Panc1 (cell line): Measurements from ENCODE around the gene ASCC3. TPM values are rescaled to one million over a fixed set of nuclear protein-coding genes. Genes with fewer than 3 reads are reported as not detected.

Experiments
- ATAC-seq: fragments of 200-7000 bp; cut with Tn5 transposase; 2 replicates; pipeline ENCODE4 v1.9.1; 2020; ENCODE audit warnings: mild to moderate bottlenecking, moderate library complexity
- BruUV-seq: library from RNA; stranded (reverse); fragments of 400-500 nt; replicated peaks from 2 replicates; lab custom pipeline; 2021; lab: Mats Ljungman, UMichigan
- CTCF ChIA-PET: fragments of 300-600 bp; sonication (Branson Sonifier 250); formaldehyde crosslinking; loops from one replicate; lab custom pipeline; 2022; ENCODE audit warnings: antibody characterized with exemption; lab: Charles Lee
- POLR2A ChIA-PET: fragments of 300-600 bp; sonication (Branson Sonifier 250); formaldehyde crosslinking; loops from one replicate; lab custom pipeline; 2022; ENCODE audit warnings: antibody characterized with exemption; lab: Charles Lee
- DNase-seq: peaks from one replicate; pipeline ENCODE4 v3.0.0-alpha.2; 2010; ENCODE audit warnings: low read depth, low spot score
- H3K27ac ChIP-seq: 2 replicates; pipeline ENCODE4 v1.5.1; 2011; ENCODE audit warnings: mild to moderate bottlenecking, low read length, inconsistent platforms
- H3K27me3 ChIP-seq: fragments of 200-500 bp; sonication (Bioruptor generic); 2 replicates; pipeline ENCODE4 v1.6.0; 2014; ENCODE audit warnings: low read length, inconsistent platforms; ENCODE audit not compliant: control insufficient read depth, insufficient read depth
- H3K36me3 ChIP-seq: fragments of 200-500 bp; sonication (Bioruptor generic); 2 replicates; pipeline ENCODE4 v1.5.1; 2014; ENCODE audit warnings: inconsistent platforms, mild to moderate bottlenecking, low read length, moderate library complexity; ENCODE audit not compliant: control insufficient read depth, insufficient read depth
- H3K4me1 ChIP-seq: 2 replicates; pipeline ENCODE4 v1.5.1; 2011; ENCODE audit warnings: inconsistent platforms, mild to moderate bottlenecking, low read length, moderate library complexity; ENCODE audit not compliant: control insufficient read depth, insufficient read depth
- H3K4me3 ChIP-seq, 2 experiments: 2 replicates each; pipeline ENCODE4 v1.5.1; 2011 to 2012; ENCODE audit warnings: low read depth in 2 of 2, low read length in 2 of 2, mild to moderate bottlenecking in 2 of 2, inconsistent platforms in 1 of 2, moderate library complexity in 1 of 2
- H3K9me3 ChIP-seq: fragments of 200-500 bp; sonication (Bioruptor generic); 2 replicates; pipeline ENCODE4 v1.5.1; 2014; ENCODE audit warnings: low read depth, mild to moderate bottlenecking, inconsistent platforms, low read length, moderate library complexity; ENCODE audit not compliant: control insufficient read depth, insufficient read depth
- POLR2AphosphoS5 ChIP-seq: IDR thresholded peaks from 2 replicates; pipeline ENCODE4 v1.6.1; 2012; ENCODE audit warnings: mild to moderate bottlenecking, low read depth, low read length, moderate library complexity
- REST ChIP-seq, 2 experiments: IDR thresholded peaks; 2 replicates each; pipeline ENCODE4 v1.6.1; 2011 to 2012; ENCODE audit warnings: low read depth in 2 of 2, control low read depth in 1 of 2, low read length in 1 of 2, mild to moderate bottlenecking in 1 of 2, moderate library complexity in 1 of 2; ENCODE audit not compliant: insufficient read depth in 1 of 2
- SIN3A ChIP-seq: IDR thresholded peaks from 2 replicates; pipeline ENCODE4 v1.6.1; 2012; ENCODE audit warnings: low read depth, mild to moderate bottlenecking, low read length, moderate library complexity, borderline replicate concordance; ENCODE audit not compliant: insufficient read depth
- TCF7L2 ChIP-seq: IDR thresholded peaks from 2 replicates; pipeline ENCODE4 v1.6.1; 2011; ENCODE audit warnings: mild to moderate bottlenecking, low read depth, low read length, inconsistent platforms
- in situ Hi-C: cut with HindIII; loops from 2 replicates; pipeline ENCODE4 v1.10.0; 2016; ENCODE audit warnings: low sequenced_read_pairs, low pct_unique_long_range_greater_than_20kb
- intact Hi-C: fragments of 100-400 bp; cut with micrococcal nuclease; formaldehyde crosslinking; loops from one replicate; pipeline ENCODE4 v1.10.0; 2022; ENCODE audit not compliant: unreplicated experiment
- total RNA-seq: library from RNA; stranded (reverse); gene quantifications from one replicate; pipeline ENCODE4 v1.2.1, GENCODE V29; 2021; ENCODE audit not compliant: unreplicated experiment
- TF ChIP-seq, protein P1 (sequence below): fragments of 450-650 bp; IDR thresholded peaks from 2 replicates; pipeline ENCODE4 v1.5.1; 2017; ENCODE audit warnings: mild to moderate bottlenecking

Gene ASCC3
- total RNA-seq, 1 experiment from 2014 or later, result 46.9 TPM

GRCh38 chr6:100677240-100677639, 203.9 kb downstream of the ASCC3 start:
- no peaks in the 10 kb centered on the region for H3K4me1 ChIP-seq
- no TSS peak for BruUV-seq
- H3K9me3 ChIP-seq, result no peaks in the 10 kb centered on the region
- DNase-seq (no peak), ATAC-seq (no peak)
- CTCF ChIA-PET, result no interaction called here
- in situ Hi-C loops (no loop called here), intact Hi-C loops (no loop called here)
- no peak for TF ChIP-seq POLR2AphosphoS5
- TF ChIP-seq TCF7L2, result no peak
- TF ChIP-seq SIN3A, result no peak
- TF ChIP-seq REST (IDR thresholded peaks at IDR 0.05; ENCODE audit: insufficient read depth in 1 of 2, low read depth in 2 of 2, low read length in 1 of 2), result no peak
- TF ChIP-seq, protein P1, sequence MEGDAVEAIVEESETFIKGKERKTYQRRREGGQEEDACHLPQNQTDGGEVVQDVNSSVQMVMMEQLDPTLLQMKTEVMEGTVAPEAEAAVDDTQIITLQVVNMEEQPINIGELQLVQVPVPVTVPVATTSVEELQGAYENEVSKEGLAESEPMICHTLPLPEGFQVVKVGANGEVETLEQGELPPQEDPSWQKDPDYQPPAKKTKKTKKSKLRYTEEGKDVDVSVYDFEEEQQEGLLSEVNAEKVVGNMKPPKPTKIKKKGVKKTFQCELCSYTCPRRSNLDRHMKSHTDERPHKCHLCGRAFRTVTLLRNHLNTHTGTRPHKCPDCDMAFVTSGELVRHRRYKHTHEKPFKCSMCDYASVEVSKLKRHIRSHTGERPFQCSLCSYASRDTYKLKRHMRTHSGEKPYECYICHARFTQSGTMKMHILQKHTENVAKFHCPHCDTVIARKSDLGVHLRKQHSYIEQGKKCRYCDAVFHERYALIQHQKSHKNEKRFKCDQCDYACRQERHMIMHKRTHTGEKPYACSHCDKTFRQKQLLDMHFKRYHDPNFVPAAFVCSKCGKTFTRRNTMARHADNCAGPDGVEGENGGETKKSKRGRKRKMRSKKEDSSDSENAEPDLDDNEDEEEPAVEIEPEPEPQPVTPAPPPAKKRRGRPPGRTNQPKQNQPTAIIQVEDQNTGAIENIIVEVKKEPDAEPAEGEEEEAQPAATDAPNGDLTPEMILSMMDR, result no peak
- H3K4me3 ChIP-seq, result no peak overlapping the region
- no peaks in the 10 kb centered on the region; the same call in 1 of the 2 replicates for H3K36me3 ChIP-seq
- POLR2A ChIA-PET, result no interaction called here
- no peak overlapping the region for H3K27ac ChIP-seq
- H3K27me3 ChIP-seq, result no peaks in the 10 kb centered on the region

DNA sequence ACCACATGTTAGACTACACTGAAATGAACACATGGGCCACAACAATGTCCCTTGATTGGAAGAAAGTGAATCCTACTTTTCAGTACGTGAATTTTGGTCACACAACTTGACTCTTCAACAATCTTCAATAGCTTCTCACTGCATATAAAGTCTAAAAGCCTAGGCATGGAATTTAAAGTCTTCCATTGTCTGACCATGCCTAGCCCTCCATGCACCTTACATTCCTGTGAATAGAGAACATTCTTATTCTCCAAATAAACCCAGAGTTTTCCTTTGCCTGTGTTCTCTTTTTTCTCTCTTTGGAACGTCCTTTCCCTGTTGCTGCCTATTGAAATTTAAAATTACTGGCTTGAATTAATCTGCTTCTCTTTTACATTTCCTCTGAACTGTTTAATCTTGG, 207.5 kb downstream of the ASCC3 start:
- H3K4me1 ChIP-seq, result no peaks in the 10 kb centered on the region
- no peak for ATAC-seq
- no peaks in the 10 kb centered on the region; the same call in 1 of the 2 replicates for H3K36me3 ChIP-seq
- no peaks in the 10 kb centered on the region for H3K9me3 ChIP-seq
- POLR2A ChIA-PET, result no interaction called here
- in situ Hi-C loops, result no loop called here
- H3K4me3 ChIP-seq, result no peak overlapping the region
- BruUV-seq, result no TSS peak
- H3K27me3 ChIP-seq, result no peaks in the 10 kb centered on the region
- H3K27ac ChIP-seq, result no peak overlapping the region
- no peak for TF ChIP-seq TCF7L2
- TF ChIP-seq, protein P1, result no peak
- TF ChIP-seq REST (IDR thresholded peaks at IDR 0.05; ENCODE audit: insufficient read depth in 1 of 2, low read depth in 2 of 2, low read length in 1 of 2), result no peak
- no peak for TF ChIP-seq SIN3A
- TF ChIP-seq POLR2AphosphoS5, result no peak
- no peak for DNase-seq
- CTCF ChIA-PET, result no interaction called here
- intact Hi-C loops, result no loop called here
